HG03354 (cell line): ENCODE measurements around the gene FAM209B.

ENCODE experiments used
- ATAC-seq: cut with Tn5 transposase; IDR thresholded peaks from one replicate; pipeline ENCODE4 v1.9.1; 2021; ENCODE audit warnings: mild to moderate bottlenecking; ENCODE audit not compliant: unreplicated experiment, poor library complexity, severe bottlenecking

FAM209B gene

GRCh38 chr20:56584916-56585315 is 51.9 kb downstream of the FAM209B start:
- ATAC-seq: no peak
